Keratinocyte (primary cell): ENCODE data around the gene NMT2.

ENCODE experiments used
- CTCF ChIP-seq, 3 experiments: IDR thresholded peaks in 1 of 3; conservative IDR thresholded peaks in 1 of 3; optimal IDR thresholded peaks in 1 of 3; 2 replicates in 2 of 3; 3 replicates in 1 of 3; pipeline versions ENCODE3 to v1.5.1; 2011; ENCODE audit warnings: low read length in 3 of 3, mild to moderate bottlenecking in 3 of 3, moderate library complexity in 2 of 3, control low read depth in 1 of 3, inconsistent platforms in 1 of 3; ENCODE audit not compliant: insufficient read depth in 2 of 3; ENCODE audit errors: extremely low read depth in 1 of 3
- EZH2 ChIP-seq: IDR thresholded peaks from one replicate; pipeline ENCODE4 v1.6.1; 2012; ENCODE audit warnings: inconsistent platforms, mild to moderate bottlenecking, low read length, moderate library complexity

DNA sequence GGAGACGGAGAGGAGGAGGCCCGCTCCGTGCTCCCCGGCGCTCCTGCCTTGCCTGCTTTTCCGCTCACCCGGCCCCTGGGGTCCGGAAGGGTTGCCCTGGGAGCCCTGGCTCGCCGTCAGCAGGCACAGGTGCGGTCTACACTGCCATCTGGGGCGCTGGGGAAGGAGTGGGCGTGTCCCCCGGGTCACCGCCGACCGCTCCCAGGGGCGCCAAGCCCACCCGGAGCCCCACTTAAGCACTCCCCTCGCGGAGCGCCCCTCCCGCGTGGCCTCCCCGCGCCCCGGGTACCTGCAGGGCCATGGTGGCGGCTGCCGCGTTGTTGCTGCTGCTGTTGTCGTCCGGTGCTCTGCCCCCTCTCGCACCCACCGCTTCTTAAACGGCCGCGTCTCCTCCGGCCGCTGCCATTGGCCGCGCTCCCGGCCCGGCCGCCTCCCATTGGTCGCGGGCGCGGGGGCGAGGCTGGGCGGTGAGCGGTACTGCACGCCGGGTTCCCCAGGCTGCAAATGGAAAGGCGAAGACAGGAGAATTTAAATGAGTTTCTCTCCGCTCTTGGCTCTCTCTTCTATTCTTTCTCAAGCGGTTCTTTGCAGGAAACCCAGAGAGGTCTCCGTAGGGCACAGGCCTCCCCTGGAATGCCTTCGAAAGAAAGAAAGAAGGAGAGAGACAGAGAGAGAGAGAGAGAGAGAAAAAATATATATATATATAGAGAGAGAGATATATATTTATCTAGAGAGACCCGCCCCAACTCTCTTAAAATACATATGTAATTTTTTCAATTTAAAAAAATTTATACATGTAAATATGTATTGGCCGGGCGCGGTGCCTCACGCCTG is 79.8 kb downstream of the NMT2 start, which contains the start of gene ACBD7:
- TF ChIP-seq CTCF (optimal IDR thresholded peaks at IDR 0.05 in 1 of 3, IDR thresholded peaks at IDR 0.05 in 1 of 3, conservative IDR thresholded peaks at IDR 0.05 in 1 of 3; ENCODE audit: extremely low read depth in 1 of 3, insufficient read depth in 2 of 3, low read length in 3 of 3) (peak in 1 of 3 experiments; percentile 39), EZH2 (no peak)
